OCI-LY1 (cell line): ENCODE measurements around the gene MEGF6.

ENCODE experiments used
- H2AFZ ChIP-seq: fragments of 200-600 bp; sonication (generic), shearing (Covaris generic); 2 replicates; pipeline ENCODE4 v1.6.0; 2014; ENCODE audit warnings: antibody characterized with exemption, mild to moderate bottlenecking, low read length
- H3F3A ChIP-seq: fragments of 200-600 bp; sonication (generic), shearing (Covaris generic); 2 replicates; pipeline ENCODE4 v1.6.0; 2014; ENCODE audit warnings: mild to moderate bottlenecking, antibody characterized with exemption, low read length, moderate library complexity; ENCODE audit not compliant: insufficient read depth
- H3K27ac ChIP-seq: fragments of 200-600 bp; sonication (generic); 2 replicates; pipeline ENCODE4 v1.5.1; 2014; ENCODE audit warnings: low read length, mixed run types, mild to moderate bottlenecking, low read depth; ENCODE audit not compliant: poor library complexity, severe bottlenecking
- H3K27me3 ChIP-seq: fragments of 200-600 bp; sonication (generic); 2 replicates; pipeline ENCODE4 v1.6.0; 2014; ENCODE audit warnings: antibody characterized with exemption, mild to moderate bottlenecking, low read length, moderate library complexity; ENCODE audit not compliant: insufficient read depth
- H3K36me3 ChIP-seq: fragments of 200-600 bp; sonication (generic); 2 replicates; pipeline ENCODE4 v1.6.1; 2014; ENCODE audit warnings: mild to moderate bottlenecking, antibody characterized with exemption, low read length, moderate library complexity, mixed read lengths; ENCODE audit not compliant: insufficient read depth
- H3K4me1 ChIP-seq: fragments of 200-600 bp; sonication (generic); 2 replicates; pipeline ENCODE4 v1.5.1; 2014; ENCODE audit warnings: mild to moderate bottlenecking, low read length, moderate library complexity; ENCODE audit not compliant: insufficient read depth, severe bottlenecking
- H3K4me2 ChIP-seq: fragments of 200-600 bp; sonication (generic), shearing (Covaris generic); 2 replicates; pipeline ENCODE4 v1.6.1; 2014; ENCODE audit warnings: low read length
- H3K4me3 ChIP-seq: fragments of 200-600 bp; sonication (generic); 2 replicates; pipeline ENCODE4 v1.5.1; 2014; ENCODE audit warnings: low read length, low read depth, mild to moderate bottlenecking, mixed read lengths; ENCODE audit not compliant: poor library complexity, severe bottlenecking
- H3K79me2 ChIP-seq: fragments of 200-600 bp; shearing (Covaris generic); 2 replicates; pipeline ENCODE4 v1.6.1; 2016; ENCODE audit warnings: mixed run types, low read length, mixed read lengths; ENCODE audit not compliant: insufficient read depth
- H3K9ac ChIP-seq: fragments of 200-600 bp; sonication (generic), shearing (Covaris generic); 2 replicates; pipeline ENCODE4 v1.6.1; 2014; ENCODE audit warnings: mild to moderate bottlenecking, low read length, mixed read lengths
- H3K9me2 ChIP-seq: fragments of 200-600 bp; sonication (generic), shearing (Covaris generic); 2 replicates; pipeline ENCODE4 v1.6.1; 2014; ENCODE audit warnings: low read depth, mild to moderate bottlenecking, low read length, mixed read lengths
- H3K9me3 ChIP-seq: fragments of 200-600 bp; shearing (Covaris generic); 2 replicates; pipeline ENCODE4 v1.6.1; 2014; ENCODE audit warnings: low read length, mixed read lengths
- H4K20me1 ChIP-seq: fragments of 200-600 bp; sonication (generic), shearing (Covaris generic); 2 replicates; pipeline ENCODE4 v1.6.0; 2016; ENCODE audit warnings: mild to moderate bottlenecking, low read length; ENCODE audit not compliant: insufficient read depth
- CTCF ChIP-seq: fragments of 200-600 bp; sonication (generic), shearing (Covaris generic); IDR thresholded peaks from 2 replicates; pipeline ENCODE4 v1.5.1; 2017; ENCODE audit warnings: mild to moderate bottlenecking, antibody characterized with exemption, low read length, moderate library complexity, mixed read lengths
- EZH2 ChIP-seq: fragments of 200-600 bp; sonication (generic), shearing (Covaris generic); IDR thresholded peaks from 2 replicates; pipeline ENCODE4 v1.8.0; 2017; ENCODE audit warnings: borderline replicate concordance, mixed run types, mild to moderate bottlenecking, antibody characterized with exemption, low read length, moderate library complexity, mixed read lengths

MEGF6 gene

DNA sequence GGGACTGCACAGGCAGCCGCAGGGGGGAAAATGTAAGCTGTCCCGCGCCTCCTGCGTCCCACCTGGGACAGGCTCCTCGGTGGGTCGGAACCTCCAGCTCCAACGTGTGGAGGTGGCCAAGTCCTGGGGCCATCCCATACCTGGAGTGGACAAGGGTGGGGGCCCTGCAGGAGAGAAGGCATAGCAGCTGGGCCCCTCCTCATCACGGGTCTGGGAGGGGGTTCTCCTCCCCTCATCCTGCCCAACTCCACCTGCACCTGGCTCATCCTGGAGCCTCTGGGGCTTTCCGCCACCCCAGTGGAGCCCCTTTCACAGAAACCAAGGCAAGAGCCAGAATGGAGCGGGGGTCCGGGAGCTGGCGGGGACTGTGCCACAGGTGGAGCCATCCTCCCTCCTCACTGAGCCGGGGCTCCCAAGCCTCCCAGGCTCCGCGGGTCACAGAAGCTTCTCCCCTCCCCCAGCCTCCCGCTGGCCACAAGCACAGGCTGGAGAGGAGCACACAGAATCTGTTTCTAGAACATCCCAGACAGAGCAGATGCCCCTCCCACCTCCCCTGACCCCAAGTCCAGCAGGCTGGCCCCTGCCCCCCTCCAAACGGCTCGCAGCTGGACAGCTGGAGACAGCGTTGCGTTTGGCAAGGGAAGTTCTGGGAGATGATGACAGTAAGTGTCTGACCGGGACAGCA lies 65.8 kb downstream of the MEGF6 start:
- H3K9me3 ChIP-seq = no peaks in the 10 kb centered on the region
- H3K79me2 ChIP-seq = no peaks in the 10 kb centered on the region
- no peak for TF ChIP-seq CTCF
- no peak for TF ChIP-seq EZH2
- H3K4me2 ChIP-seq = no peak overlapping the region
- H3K27me3 ChIP-seq = no peaks in the 10 kb centered on the region
- H3K9ac ChIP-seq = no peak overlapping the region
- H3F3A ChIP-seq = no peaks in the 10 kb centered on the region
- H3K36me3 ChIP-seq = no peaks in the 10 kb centered on the region
- no peaks in the 10 kb centered on the region for H3K9me2 ChIP-seq
- no peak overlapping the region for H3K27ac ChIP-seq
- no peaks in the 10 kb centered on the region for H3K4me1 ChIP-seq
- no peak overlapping the region for H3K4me3 ChIP-seq
- H4K20me1 ChIP-seq = no peaks in the 10 kb centered on the region
- H2AFZ ChIP-seq = no peak overlapping the region

GRCh38 chr1:3544040-3544977 lies 67.0 kb downstream of the MEGF6 start:
- Histone ChIP-seq H4K20me1 (no peaks in the 10 kb centered on the region), H3K27me3 (no peaks in the 10 kb centered on the region)
- TF ChIP-seq EZH2 (no peak), CTCF (no peak)

DNA sequence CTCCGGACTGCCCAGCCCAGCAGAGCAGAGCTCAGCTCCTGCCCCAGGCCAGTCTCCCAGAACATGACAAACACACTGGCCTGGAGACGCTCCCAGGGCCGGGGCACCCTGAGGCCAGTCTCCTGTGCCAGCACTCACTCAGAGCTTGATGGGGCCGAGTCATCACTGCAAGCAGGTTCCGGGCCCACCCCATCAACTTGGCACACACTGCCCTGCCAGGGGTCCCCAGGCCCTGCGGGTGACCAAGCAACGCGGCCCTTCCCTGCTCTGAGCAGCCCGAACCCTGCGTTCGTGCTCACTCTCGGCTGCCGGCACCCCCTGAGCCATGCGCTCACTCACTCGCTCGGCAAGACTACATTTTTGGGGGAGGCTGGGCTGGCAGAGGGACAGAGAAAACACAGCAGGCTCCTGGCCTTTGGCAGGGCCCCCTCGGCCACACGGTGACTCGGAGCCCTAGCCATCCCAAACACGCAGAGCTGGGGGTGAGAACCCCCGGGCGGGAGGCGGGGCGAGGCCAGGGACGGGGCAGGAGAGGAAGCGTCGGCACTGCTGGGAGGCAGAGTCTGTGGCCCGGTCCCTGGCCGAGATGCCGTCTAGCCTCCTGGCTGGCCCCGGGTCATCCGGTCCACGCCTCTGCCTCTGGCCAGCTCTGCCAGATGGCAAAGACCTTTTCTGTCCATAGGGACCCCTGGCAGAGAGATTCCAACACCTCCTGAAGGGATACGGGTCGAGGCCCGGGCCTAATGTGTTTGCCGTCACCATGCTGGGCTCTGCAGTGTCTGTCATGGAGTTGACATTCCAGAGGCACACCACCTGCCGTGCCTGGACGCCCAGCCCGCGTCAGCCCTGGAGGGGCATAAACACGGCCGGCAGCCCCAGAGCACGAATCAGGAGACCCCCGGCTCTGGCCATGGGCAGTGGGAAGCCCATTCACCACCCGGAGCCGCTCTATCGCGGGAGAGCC lies 68.0 kb downstream of the MEGF6 start:
- Histone ChIP-seq H3F3A (no peaks in the 10 kb centered on the region), H3K4me3 (no peak overlapping the region), H3K79me2 (no peaks in the 10 kb centered on the region), H3K9me2 (no peaks in the 10 kb centered on the region), H3K27me3 (no peaks in the 10 kb centered on the region), H2AFZ (no peak overlapping the region), H3K9ac (no peak overlapping the region), H4K20me1 (no peaks in the 10 kb centered on the region), H3K36me3 (no peaks in the 10 kb centered on the region), H3K27ac (no peak overlapping the region), H3K4me1 (no peaks in the 10 kb centered on the region), H3K4me2 (no peak overlapping the region), H3K9me3 (no peaks in the 10 kb centered on the region)
- no peak for TF ChIP-seq CTCF
- TF ChIP-seq EZH2 = no peak

More at GRCh38 chr1:3544040-3544977, 67.0 kb downstream of the MEGF6 start:
- Histone ChIP-seq H3K9ac (no peak overlapping the region), H3K9me3 (no peaks in the 10 kb centered on the region), H3K4me3 (no peak overlapping the region), H3K4me1 (no peaks in the 10 kb centered on the region), H3K36me3 (no peaks in the 10 kb centered on the region), H3K9me2 (no peaks in the 10 kb centered on the region), H3F3A (no peaks in the 10 kb centered on the region), H3K79me2 (no peaks in the 10 kb centered on the region), H2AFZ (no peak overlapping the region), H3K4me2 (no peak overlapping the region), H3K27ac (no peak overlapping the region)
